ENCODE results near the gene UBL3. TPM values are rescaled to one million over a fixed set of nuclear protein-coding genes. Genes with fewer than 3 reads are reported as not detected.

UBL3 gene
- polyA plus RNA-seq, 1 of the 3 experiments (the other 2 are of a cell fraction), result 5.8 TPM

- peaks cover 12% of the 10 kb centered on the region; the same call in 1 of the 2 replicates for H3K79me2 ChIP-seq (ENCODE audit: insufficient read depth)
- H3K36me3 ChIP-seq (replicated peaks in 1 of 2; ENCODE audit: control insufficient read depth in 1 of 2, insufficient read depth in 2 of 2, low read length in 1 of 2), result no peaks in the 10 kb centered on the region
- ChIA-PET POLR2A (no interaction called here), CTCF (interaction anchor here (0.7 to 2.6 kb wide), 3 partner anchors 16 to 328 kb away, joined by 3 to 13 read pairs (median 7); no protein-coding TSS in a partner anchor)
- TF ChIP-seq IRF3 (IDR thresholded peaks at IDR 0.05; ENCODE audit: low read depth, low read length), result no peak
- TF ChIP-seq TCF12 (IDR thresholded peaks at IDR 0.05), result no peak
- no peak for TF ChIP-seq NFIC (IDR thresholded peaks at IDR 0.05; ENCODE audit: borderline replicate concordance)
- no peak for TF ChIP-seq RFX5 (IDR thresholded peaks at IDR 0.05; ENCODE audit: low read length)
- no peak for TF ChIP-seq RAD21 (IDR thresholded peaks at IDR 0.05; ENCODE audit: low read length)
- TF ChIP-seq USF2 (IDR thresholded peaks at IDR 0.05; ENCODE audit: borderline replicate concordance, low read depth, low read length), result no peak
- no peak for TF ChIP-seq MAX (IDR thresholded peaks at IDR 0.05; ENCODE audit: low read depth)
- TF ChIP-seq ZBTB33 (IDR thresholded peaks at IDR 0.05; ENCODE audit: borderline replicate concordance, low read depth), result no peak
- TF ChIP-seq FOXM1 (IDR thresholded peaks at IDR 0.05; ENCODE audit: low read depth), result no peak
- TF ChIP-seq REST (IDR thresholded peaks at IDR 0.05; ENCODE audit: low read depth, low read length), result no peak
- no peak for TF ChIP-seq GATA2 (CRISPR knock-in tag; IDR thresholded peaks at IDR 0.05)
- TF ChIP-seq MEF2A (IDR thresholded peaks at IDR 0.05; ENCODE audit: borderline replicate concordance, low read depth), result no peak
- H3K4me2 ChIP-seq, result no peak overlapping the region
- H3F3A ChIP-seq (replicated peaks; ENCODE audit: insufficient read depth), result no peaks in the 10 kb centered on the region
- H3K4me1 ChIP-seq (ENCODE audit: control insufficient read depth in 1 of 2, insufficient read depth in 2 of 2, low read depth in 1 of 2, low read length in 1 of 2), result no peaks in the 10 kb centered on the region; a peak in 2 of 4 replicates
- no peaks in the 10 kb centered on the region for H3K27me3 ChIP-seq (ENCODE audit: insufficient read depth)
- no peak overlapping the region for H3K4me3 ChIP-seq (ENCODE audit: low read depth in 2 of 2, low read length in 1 of 2)
- H2AFZ ChIP-seq (ENCODE audit: low read depth), result no peak overlapping the region
- no peaks in the 10 kb centered on the region for H3K9me3 ChIP-seq
- no peaks in the 10 kb centered on the region for H4K20me1 ChIP-seq (ENCODE audit: insufficient read depth)
- no peak for DNase-seq
- no peaks in the 10 kb centered on the region for H3K9me2 ChIP-seq
- WGBS (ENCODE audit: low lambda C conversion rate), result 100% methylated on average over 1 of the region's 1 CpG
- no peak overlapping the region for H3K9ac ChIP-seq
- no peak overlapping the region for H3K27ac ChIP-seq (ENCODE audit: low read depth in 2 of 2, low read length in 1 of 2)
These were observed 63.7 kb downstream of the UBL3 start for GRCh38 chr13:29786698-29787097.

Data from SK-N-SH (cell line).